Lung (tissue), 12 donors: ENCODE measurements around the gene CATSPERD. TPM values are rescaled to one million over a fixed set of nuclear protein-coding genes. Genes with fewer than 3 reads are reported as not detected.

Source experiments
- ATAC-seq: fragments of 200-7000 bp; cut with Tn5 transposase; one replicate; pipeline ENCODE4 v1.9.1; 2020; ENCODE audit warnings: moderate number of reproducible peaks; ENCODE audit not compliant: insufficient read depth, low FRiP score
- DNase-seq, 3 donors: peaks; one replicate each; pipeline ENCODE4 v3.0.0-alpha.2; 2013 to 2017
- H3K27ac ChIP-seq, 2 donors: one replicate each; pipeline ENCODE4 v1.5.1; 2013; ENCODE audit warnings: mild to moderate bottlenecking in 2 of 2, moderate library complexity in 2 of 2, control low read depth in 1 of 2, inconsistent platforms in 1 of 2, low read depth in 1 of 2, low read length in 1 of 2
- H3K27me3 ChIP-seq, 3 donors: one replicate each; pipeline ENCODE4 v1.5.1; 2013; ENCODE audit warnings: low read length in 2 of 3; ENCODE audit not compliant: control insufficient read depth in 3 of 3, insufficient read depth in 3 of 3
- H3K36me3 ChIP-seq, 4 donors: one replicate each; pipeline ENCODE4 v1.5.1; 2013; ENCODE audit warnings: low read length in 4 of 4, mild to moderate bottlenecking in 1 of 4, moderate library complexity in 1 of 4; ENCODE audit not compliant: control insufficient read depth in 4 of 4, insufficient read depth in 4 of 4
- H3K4me1 ChIP-seq, 5 donors: one replicate each; pipeline ENCODE4 v1.5.1; 2013; ENCODE audit warnings: low read length in 5 of 5, mild to moderate bottlenecking in 2 of 5, moderate library complexity in 1 of 5; ENCODE audit not compliant: control insufficient read depth in 5 of 5, insufficient read depth in 5 of 5
- H3K4me3 ChIP-seq: one replicate; pipeline ENCODE4 v1.5.1; 2013; ENCODE audit warnings: mild to moderate bottlenecking, control low read depth, moderate library complexity
- H3K9ac ChIP-seq, 2 donors: one replicate each; pipeline ENCODE4 v1.5.1; 2013; ENCODE audit warnings: low read length in 2 of 2, control low read depth in 1 of 2; ENCODE audit not compliant: insufficient read depth in 1 of 2
- H3K9me3 ChIP-seq, 4 donors: one replicate each; pipeline ENCODE4 v1.5.1; 2013; ENCODE audit warnings: low read length in 3 of 4, mild to moderate bottlenecking in 1 of 4, moderate library complexity in 1 of 4; ENCODE audit not compliant: control insufficient read depth in 4 of 4, insufficient read depth in 3 of 4
- WGBS, 2 donors: extraction: QIAGEN DNeasy Blood & Tissue Kit; methylation state at CpG; one replicate each; pipeline ENCODE4 v1.1.7; 2013; 5-methylcytosine and 5-hydroxymethylcytosine counted together
- polyA plus RNA-seq, 2 donors: library from polyadenylated mRNA; stranded (reverse); fragments of 200-250 nt; gene quantifications; one replicate each; pipeline ENCODE4 v1.2.1, GENCODE V29; 2013
- total RNA-seq, 2 donors: library from RNA; depleted of rRNA in 1 of 2; stranded (reverse); fragments of >200 nt in 1 of 2; gene quantifications; one replicate each; pipeline ENCODE4 v1.2.1, GENCODE V29; 2014 to 2021
- TF ChIP-seq, protein P1 (sequence below): IDR thresholded peaks from 2 replicates; pipeline ENCODE4 v1.5.1; 2012; ENCODE audit warnings: mild to moderate bottlenecking; ENCODE audit errors: control extremely low read depth, extremely low read depth
- donor health status: control.
- donor health status: control.
- donor health status: Bipolar disorder and iron deficiency.
- donor health status: healthy.
- donor health status: DM: yes; HTN: yes; CAD: no.

The CATSPERD gene
- total and polyA plus RNA-seq, 4 donors: 8.2 to 11.3 (median 9.2) TPM

DNA sequence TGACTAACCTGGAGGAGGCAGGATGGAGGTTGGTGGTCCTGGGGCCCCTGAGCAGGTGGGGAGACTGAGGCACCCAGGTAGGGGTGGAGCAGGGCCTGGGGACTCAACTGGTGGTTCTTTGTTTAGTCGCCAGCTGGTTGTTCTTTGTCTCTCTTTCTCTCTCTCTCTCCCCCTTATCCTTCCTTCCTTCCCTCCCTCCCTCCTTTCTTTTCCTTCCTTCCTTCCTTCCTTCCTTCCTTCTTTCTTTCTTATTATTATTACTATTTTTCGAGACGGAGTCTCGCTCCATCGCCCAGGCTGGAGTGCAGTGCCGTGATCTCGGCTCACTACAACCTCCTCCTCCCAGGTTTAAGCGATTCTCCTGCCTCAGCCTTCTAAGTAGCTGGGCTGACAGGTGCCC lies 77.8 kb downstream of the CATSPERD start:
- peaks cover 0 to 4% (median 3%) of the 10 kb centered on the region in 3 donors for H3K27me3 ChIP-seq
- no peaks in the 10 kb centered on the region for H3K4me1 ChIP-seq
- ATAC-seq: no peak
- H3K4me3 ChIP-seq: no peak overlapping the region
- TF ChIP-seq, protein P1, sequence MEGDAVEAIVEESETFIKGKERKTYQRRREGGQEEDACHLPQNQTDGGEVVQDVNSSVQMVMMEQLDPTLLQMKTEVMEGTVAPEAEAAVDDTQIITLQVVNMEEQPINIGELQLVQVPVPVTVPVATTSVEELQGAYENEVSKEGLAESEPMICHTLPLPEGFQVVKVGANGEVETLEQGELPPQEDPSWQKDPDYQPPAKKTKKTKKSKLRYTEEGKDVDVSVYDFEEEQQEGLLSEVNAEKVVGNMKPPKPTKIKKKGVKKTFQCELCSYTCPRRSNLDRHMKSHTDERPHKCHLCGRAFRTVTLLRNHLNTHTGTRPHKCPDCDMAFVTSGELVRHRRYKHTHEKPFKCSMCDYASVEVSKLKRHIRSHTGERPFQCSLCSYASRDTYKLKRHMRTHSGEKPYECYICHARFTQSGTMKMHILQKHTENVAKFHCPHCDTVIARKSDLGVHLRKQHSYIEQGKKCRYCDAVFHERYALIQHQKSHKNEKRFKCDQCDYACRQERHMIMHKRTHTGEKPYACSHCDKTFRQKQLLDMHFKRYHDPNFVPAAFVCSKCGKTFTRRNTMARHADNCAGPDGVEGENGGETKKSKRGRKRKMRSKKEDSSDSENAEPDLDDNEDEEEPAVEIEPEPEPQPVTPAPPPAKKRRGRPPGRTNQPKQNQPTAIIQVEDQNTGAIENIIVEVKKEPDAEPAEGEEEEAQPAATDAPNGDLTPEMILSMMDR: no peak
- DNase-seq: no peak
- 78 to 81% methylated on average over 8 of the region's 8 CpGs for WGBS, 2 donors
- H3K36me3 ChIP-seq: no peaks in the 10 kb centered on the region
- no peak overlapping the region for H3K9ac ChIP-seq
- no peak overlapping the region for H3K27ac ChIP-seq
- peaks cover 0 to 3% (median 0%) of the 10 kb centered on the region in 4 donors for H3K9me3 ChIP-seq

DNA sequence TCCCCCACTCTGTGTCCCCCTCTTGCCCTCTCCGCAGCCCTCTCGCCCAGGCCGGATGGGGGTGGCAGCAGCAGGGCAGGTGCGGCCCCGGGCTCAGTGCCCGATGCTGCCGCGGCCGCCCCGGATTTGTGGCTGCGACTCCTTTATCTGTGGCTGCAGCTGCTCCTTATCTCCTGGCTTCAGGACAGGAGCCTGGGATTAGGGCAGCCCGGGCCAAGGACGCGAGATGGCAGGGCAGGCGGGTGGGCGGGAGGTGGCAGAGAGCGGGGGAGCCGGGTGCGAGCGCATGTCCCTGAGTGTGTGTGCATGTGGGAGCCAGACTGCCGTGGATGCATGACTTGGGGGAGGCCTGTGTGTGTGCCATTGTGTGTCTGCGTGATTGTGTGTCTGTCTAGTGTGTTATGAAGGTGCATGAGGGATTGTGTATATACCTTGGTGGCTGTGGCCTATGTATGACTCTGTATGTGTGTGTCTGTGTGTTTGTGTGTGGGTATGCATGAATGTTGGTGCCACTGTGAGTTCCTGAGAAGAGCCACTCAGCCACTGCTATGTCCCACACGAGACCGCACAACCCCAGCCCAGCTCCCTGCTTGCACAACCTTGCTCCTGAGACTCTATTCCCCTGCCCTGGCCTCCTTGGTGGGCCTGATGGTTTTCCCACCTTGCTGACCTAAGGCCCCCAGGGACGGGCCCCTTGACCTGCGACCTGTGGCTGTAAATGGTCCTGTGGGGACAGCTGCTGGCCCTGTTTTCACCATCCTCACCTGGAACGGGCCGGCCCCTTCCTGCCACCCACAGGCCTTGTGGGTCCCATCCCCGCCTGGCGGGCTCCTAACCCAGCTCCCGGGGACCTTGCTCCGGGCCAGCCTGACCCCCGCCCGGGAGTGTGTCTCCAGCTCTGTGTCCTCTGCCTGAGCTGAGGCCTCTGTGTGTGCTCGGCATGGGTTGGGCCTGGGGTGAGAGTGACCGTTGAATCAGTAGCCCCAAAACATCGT lies 79.1 kb downstream of the CATSPERD start:
- Histone ChIP-seq H3K4me1 (peaks cover 0 to 5% (median 4%) of the 10 kb centered on the region in 5 donors), H3K27me3 (peaks cover 0 to 8% (median 3%) of the 10 kb centered on the region in 3 donors), H3K27ac (no peak overlapping the region), H3K36me3 (no peaks in the 10 kb centered on the region), H3K9ac (no peak overlapping the region), H3K4me3 (no peak overlapping the region), H3K9me3 (peaks cover 0 to 3% (median 0%) of the 10 kb centered on the region in 4 donors)
- DNase-seq (no peak), ATAC-seq (no peak)
- WGBS, 2 donors: 56 to 60% methylated on average over 37 of the region's 37 CpGs
- TF ChIP-seq, protein P1: no peak

DNA sequence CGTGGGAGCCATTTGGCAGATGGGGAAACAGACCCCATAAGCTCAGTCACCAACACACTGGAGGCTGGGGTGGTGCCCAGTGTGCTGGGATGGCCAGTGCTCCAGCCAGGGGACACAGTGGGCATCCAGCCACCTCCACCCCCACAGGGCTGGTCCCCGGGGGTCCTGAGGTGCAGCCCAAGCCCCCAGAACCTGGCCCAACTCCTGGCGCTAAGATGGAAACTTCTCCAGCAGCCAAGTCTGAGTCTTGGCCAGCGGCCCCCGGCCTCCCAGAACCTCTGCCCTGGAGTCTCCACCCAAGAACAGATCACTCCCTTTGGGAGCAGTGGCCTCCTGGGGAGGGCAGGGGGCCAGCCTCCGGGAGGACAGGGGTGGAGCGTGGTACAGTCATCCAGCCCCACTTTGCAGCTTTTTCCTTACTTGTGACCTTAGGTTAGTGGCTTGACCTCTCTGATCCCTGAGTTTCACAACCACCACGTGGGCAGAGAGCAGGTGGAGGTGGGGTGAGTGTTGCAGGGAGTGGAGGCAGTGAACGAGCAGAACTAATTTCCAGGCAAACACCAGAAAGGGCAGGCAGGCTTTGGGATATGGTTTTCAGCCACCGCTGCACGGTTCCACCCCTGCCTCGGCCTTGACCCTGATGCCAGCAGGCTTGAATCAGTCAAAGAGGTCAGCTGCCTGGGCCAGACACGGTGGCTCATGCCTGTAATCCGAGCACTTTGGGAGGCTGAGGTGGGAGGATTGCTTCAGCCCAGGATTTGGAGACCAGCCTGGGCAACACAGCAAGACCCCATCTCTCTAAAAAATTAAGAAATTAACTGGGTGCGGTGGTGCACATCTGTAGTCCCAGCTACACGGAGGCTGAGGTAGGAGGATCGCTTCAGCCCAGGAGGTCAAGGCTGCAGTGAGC lies 80.2 kb downstream of the CATSPERD start:
- H3K4me3 ChIP-seq: no peak overlapping the region
- WGBS, 2 donors: 81 to 87% methylated on average over 17 of the region's 17 CpGs
- no peaks in the 10 kb centered on the region for H3K36me3 ChIP-seq
- H3K27me3 ChIP-seq: peaks cover 0 to 8% (median 6%) of the 10 kb centered on the region in 3 donors
- peaks cover 0 to 1% (median 0%) of the 10 kb centered on the region in 4 donors for H3K9me3 ChIP-seq
- no peak for ATAC-seq
- no peak for DNase-seq
- H3K4me1 ChIP-seq: peaks cover 0 to 5% (median 4%) of the 10 kb centered on the region in 5 donors
- H3K27ac ChIP-seq: no peak overlapping the region
- no peak overlapping the region for H3K9ac ChIP-seq
- TF ChIP-seq, protein P1: no peak
